ENCODE data around the gene FARS2.

The FARS2 gene

DNA sequence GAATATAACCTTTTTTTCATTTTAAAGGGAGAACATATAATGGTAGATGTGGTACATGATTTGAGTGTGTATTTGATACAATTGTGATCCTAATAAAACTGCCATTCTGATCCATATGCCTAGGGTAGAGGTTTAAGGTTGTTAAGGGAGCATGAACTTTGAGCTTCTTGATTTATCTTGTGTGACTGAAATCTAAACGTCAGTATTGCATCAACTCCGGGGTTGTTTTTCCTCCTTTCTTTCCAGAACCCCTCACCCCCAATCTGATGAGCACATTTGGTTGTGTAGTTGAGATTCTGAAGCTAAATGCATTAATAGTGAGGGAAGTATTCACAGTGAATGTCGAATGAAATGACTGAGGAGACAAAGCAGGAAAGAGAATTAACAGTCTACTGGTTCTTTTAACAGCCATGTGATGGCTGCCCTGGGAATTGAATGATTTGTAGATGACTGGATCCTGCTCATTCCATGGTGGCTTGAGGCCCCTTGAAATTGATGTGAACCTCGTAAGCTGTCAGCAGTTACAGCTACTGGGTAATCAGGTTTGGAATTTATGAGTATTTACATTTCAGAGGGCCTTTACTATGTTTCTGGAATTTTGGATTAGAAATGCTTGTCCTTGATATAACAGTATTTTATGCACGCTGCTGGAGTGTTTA lies 44.8 kb downstream of the FARS2 start:
- DNase-seq: no peak
- TF ChIP-seq GATA1 (IDR thresholded peaks at IDR 0.05; ENCODE audit: low read depth, low read length) (no peak), POLR2A (IDR thresholded peaks at IDR 0.05; ENCODE audit: low read length) (no peak)

- no peak for DNase-seq
- TF ChIP-seq GATA1 (IDR thresholded peaks at IDR 0.05; ENCODE audit: low read depth, low read length) (no peak), POLR2A (IDR thresholded peaks at IDR 0.05; ENCODE audit: low read length) (no peak)
These were observed 45.7 kb downstream of the FARS2 start for GRCh38 chr6:5307058-5307457.

GRCh38 chr6:5308066-5308465 lies 46.8 kb downstream of the FARS2 start:
- no peak for TF ChIP-seq GATA1 (IDR thresholded peaks at IDR 0.05; ENCODE audit: low read depth, low read length)
- TF ChIP-seq POLR2A (IDR thresholded peaks at IDR 0.05; ENCODE audit: low read length): no peak
- no peak for DNase-seq

DNA sequence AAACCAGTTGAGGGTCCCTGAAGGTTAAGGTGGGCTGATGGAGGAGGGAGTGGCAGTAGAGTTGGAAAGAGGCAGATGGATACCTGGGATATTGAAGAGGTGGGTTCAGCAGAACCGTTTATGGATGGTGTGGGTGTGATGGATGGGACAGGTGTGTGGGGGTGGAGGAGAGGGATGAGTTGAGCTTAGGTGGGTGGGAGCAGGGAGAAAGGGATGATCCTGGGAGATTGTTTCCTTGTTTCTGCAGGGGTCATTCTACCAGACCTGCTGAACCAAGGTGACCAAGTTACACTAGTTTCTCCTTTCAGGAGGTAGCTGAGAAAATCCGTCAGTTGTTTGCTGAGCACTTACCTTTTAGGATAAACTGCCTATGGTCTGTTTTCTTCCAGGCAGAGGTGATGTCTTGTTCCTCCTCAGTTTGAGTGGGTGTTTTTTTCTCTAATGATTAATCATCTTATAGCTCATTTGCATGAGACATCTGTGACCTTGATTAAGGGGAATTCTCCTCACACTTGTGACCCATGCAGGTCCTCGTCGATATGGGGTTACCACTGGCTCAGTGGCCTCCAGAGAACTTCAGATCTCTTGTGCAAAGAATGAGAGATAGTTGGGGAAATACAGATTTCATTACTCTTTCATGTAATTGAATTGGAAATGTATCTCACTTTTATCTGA lies 53.0 kb downstream of the FARS2 start:
- no peak for DNase-seq
- no peak for TF ChIP-seq POLR2A (IDR thresholded peaks at IDR 0.05; ENCODE audit: low read length)
- no peak for TF ChIP-seq GATA1 (IDR thresholded peaks at IDR 0.05; ENCODE audit: low read depth, low read length)

GRCh38 chr6:5315881-5316280 lies 54.6 kb downstream of the FARS2 start:
- DNase-seq: no peak
- TF ChIP-seq GATA1 (IDR thresholded peaks at IDR 0.05; ENCODE audit: low read depth, low read length) (no peak), POLR2A (IDR thresholded peaks at IDR 0.05; ENCODE audit: low read length) (no peak)

GRCh38 chr6:5316951-5317350 lies 55.6 kb downstream of the FARS2 start:
- no peak for DNase-seq
- TF ChIP-seq GATA1 (IDR thresholded peaks at IDR 0.05; ENCODE audit: low read depth, low read length) (no peak), POLR2A (IDR thresholded peaks at IDR 0.05; ENCODE audit: low read length) (no peak)

DNA sequence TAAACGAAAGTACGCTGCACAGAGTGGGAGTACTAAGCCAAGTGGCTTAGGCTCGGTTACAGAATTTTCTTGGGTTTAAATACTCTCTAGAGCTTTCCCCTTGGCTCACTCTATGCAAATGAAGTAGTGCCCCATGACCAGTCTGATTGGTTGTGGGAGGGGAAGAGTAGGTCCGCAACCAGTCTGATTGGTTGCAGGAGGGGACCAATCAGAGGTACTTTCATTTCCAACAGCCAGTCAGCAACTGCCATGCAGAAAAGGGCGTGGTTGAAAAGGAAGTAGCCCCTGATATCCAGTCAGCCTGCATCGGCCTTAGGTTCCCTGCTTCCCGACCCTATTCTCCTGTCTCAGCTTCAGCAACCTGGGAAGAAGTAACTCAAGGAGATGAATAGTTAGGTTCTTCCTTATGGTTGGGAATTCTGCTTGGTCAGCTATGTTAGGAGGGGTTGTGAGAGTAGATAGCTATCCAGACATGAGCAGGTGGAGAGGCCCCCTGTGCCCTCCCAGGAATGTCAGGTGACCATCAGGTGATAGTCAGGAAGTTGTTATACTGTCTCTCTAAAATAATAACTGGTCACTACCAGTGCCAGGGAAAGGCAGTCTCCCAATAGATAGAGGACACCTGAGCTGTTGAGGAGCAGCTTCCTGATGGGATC lies 57.4 kb downstream of the FARS2 start:
- peak in 1 of 2 experiments; percentile 14 for DNase-seq
- TF ChIP-seq GATA1 (IDR thresholded peaks at IDR 0.05; ENCODE audit: low read depth, low read length): no peak
- TF ChIP-seq POLR2A (IDR thresholded peaks at IDR 0.05; ENCODE audit: low read length): no peak

DNA sequence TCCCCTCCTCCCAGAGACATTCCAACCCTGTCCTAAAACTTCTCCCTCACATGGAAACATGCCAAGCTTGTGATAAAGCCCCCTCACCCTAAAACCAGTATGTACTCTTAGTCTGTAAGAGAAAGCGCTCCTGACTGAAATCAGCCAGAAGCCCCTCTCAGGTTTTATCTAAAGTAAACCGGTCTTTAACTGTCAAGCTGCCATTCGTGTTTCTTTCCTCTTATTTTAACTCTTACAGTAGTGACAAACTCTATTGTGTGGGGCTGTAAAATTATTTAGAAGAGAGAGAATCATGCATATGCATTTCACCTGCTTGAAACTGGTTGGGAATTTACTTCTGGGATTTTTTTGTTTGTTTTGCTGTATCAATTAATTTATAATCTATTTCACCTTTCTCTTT lies 62.7 kb downstream of the FARS2 start:
- no peak for DNase-seq
- TF ChIP-seq POLR2A (IDR thresholded peaks at IDR 0.05; ENCODE audit: low read length) (no peak), GATA1 (IDR thresholded peaks at IDR 0.05; ENCODE audit: low read depth, low read length) (no peak)

DNA sequence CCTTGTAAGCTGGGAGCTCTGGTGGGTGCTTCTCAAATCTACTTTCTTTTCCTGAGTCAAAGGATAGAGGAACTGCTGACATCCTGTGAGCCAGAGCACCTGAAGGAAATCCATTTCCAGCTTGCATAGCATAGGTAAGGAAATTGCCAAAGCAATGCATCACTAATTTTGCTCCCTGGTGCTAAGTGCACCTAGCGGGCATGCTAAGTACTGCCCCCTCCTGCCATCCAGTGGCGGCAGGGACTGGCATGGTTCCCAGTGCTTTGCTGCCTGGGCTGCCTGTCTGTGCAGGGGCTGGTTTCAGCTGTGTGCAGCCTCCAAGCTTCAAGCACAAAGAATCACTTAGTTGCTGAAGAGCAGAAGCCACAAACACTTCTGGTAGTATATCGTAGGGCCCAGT lies 63.9 kb downstream of the FARS2 start:
- DNase-seq: no peak
- TF ChIP-seq GATA1 (IDR thresholded peaks at IDR 0.05; ENCODE audit: low read depth, low read length): no peak
- no peak for TF ChIP-seq POLR2A (IDR thresholded peaks at IDR 0.05; ENCODE audit: low read length)

DNA sequence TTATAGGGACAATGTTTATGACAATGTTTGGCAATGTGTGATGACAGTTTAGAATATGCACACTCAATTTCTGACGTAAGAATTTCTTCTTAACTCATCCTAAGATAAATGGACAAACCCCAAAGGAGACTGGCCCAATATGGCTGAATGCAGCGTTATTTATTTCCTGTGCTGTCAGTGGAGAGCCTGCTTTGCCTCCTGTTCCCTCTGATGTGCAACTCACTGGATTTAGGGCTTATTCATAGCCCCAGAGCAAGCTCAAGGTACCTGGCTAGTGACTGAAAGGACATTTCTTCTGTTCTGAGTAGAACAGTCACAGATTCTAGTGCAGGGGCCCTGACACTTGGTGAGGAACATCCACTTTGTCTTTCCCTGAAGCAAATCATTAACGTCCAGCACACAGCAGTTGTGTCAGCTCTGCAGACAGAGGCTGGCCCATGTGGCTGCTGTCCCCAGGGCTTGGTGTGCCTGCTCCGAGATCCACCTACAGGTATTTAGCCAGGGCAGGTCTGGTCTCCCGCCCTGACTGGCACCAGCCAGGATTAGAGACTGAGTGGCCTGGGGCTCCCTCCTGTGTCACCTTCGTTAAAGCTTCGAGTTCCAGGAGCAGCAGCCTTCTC lies 64.8 kb downstream of the FARS2 start:
- TF ChIP-seq POLR2A (IDR thresholded peaks at IDR 0.05; ENCODE audit: low read length): no peak
- TF ChIP-seq GATA1 (IDR thresholded peaks at IDR 0.05; ENCODE audit: low read depth, low read length): no peak
- DNase-seq: no peak

DNA sequence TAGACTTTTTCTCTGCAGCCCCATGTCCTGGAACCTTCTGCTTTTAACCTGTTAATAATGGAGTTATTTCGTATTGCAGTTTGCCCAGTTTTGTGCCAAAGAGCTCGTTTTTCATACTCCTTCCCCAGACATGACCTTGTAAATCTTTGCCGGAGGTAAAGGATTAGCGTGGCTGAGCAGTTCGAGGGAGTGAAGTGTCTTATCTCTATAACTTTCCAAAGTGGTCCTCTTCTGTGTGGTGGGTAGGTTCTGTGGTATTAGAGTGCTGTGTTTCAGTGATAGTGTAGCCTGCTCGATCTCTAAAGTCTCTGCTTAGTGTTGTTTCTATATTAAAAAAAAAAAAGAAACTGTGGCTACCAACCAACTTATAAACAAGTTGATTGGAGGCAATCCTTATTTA lies 67.5 kb downstream of the FARS2 start:
- TF ChIP-seq POLR2A (IDR thresholded peaks at IDR 0.05; ENCODE audit: low read length): no peak
- TF ChIP-seq GATA1 (IDR thresholded peaks at IDR 0.05; ENCODE audit: low read depth, low read length): no peak
- DNase-seq: no peak

DNA sequence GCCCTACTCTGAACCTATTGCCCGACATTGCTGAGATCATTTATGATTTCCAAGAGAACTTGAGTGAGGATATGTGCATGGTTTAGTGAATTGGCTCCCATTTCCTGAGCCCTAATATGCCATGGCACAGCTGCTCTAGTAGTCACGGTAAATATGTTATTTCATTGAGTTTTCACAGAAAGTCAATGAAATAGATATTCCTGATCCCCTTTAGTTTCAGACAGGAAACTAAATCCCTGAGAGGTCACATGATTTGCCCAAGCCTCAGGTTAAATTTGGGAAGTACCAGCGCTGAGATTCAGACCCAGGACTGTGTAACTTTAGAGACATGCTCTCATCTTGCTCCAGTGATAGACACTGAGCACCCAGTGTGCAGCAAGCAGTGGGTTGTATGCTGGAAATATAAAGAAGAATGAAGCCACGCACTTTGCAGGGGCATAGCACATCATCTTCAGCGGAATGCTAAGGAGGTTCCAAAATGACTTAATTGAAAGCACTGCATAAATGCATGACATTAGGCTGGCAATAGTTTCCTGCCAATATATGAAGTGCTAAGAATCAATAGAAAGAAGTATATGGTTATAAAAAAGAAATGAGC lies 70.6 kb downstream of the FARS2 start:
- DNase-seq: no peak
- TF ChIP-seq POLR2A (IDR thresholded peaks at IDR 0.05; ENCODE audit: low read length) (no peak), GATA1 (IDR thresholded peaks at IDR 0.05; ENCODE audit: low read depth, low read length) (no peak)

GRCh38 chr6:5333658-5334057 lies 72.3 kb downstream of the FARS2 start:
- no peak for DNase-seq
- TF ChIP-seq GATA1 (IDR thresholded peaks at IDR 0.05; ENCODE audit: low read depth, low read length) (no peak), POLR2A (IDR thresholded peaks at IDR 0.05; ENCODE audit: low read length) (no peak)

- DNase-seq: no peak
- TF ChIP-seq GATA1 (IDR thresholded peaks at IDR 0.05; ENCODE audit: low read depth, low read length) (no peak), POLR2A (IDR thresholded peaks at IDR 0.05; ENCODE audit: low read length) (no peak)
These were observed 73.0 kb downstream of the FARS2 start for GRCh38 chr6:5334341-5334740.
